OCI-LY7 (cell line): ENCODE data around the gene TECPR2.
A peak's percentile ranks its signal among the peaks of the same experiment; 100 is the strongest.

Experiments
- EZH2phosphoT487 ChIP-seq: fragments of 200-600 bp; sonication (generic); IDR thresholded peaks from 2 replicates; pipeline ENCODE4 v1.6.1; 2018; ENCODE audit warnings: low read depth, borderline replicate concordance, mild to moderate bottlenecking, mixed run types, antibody characterized with exemption, low read length, moderate library complexity, mixed read lengths
- TF ChIP-seq, protein P1 (sequence below): fragments of 200-600 bp; sonication (generic); conservative IDR thresholded peaks from 2 replicates; pipeline ENCODE4 v1.5.1; 2014; ENCODE audit warnings: mild to moderate bottlenecking, antibody characterized with exemption, low read length, moderate library complexity, mixed read lengths

DNA sequence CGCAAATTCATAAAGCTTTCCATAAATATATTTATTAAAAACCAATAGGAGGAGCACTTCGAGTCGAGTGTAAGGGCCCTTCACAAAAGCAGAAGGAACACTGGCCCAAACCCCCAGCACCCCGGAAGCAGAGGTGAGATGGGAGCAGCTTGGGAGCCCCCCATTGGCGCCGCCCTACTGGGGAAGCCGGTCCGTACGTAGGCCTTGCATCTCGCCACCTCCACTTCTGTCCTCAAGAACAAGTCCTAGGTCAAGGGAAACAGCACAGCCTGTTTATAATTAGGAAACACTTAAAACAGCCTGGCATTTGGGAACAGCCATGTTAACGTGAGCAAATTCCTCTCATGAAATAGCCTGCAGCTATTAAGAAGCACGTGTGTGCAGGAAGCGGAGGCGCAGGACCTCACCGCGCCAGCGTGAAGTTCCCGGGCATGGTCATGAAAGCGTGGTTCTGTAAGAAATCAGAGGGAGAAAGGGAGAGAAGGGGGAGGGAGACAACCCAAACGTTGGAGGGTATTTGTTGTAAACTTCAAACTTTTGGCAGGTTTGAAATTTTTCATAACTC lies 139.1 kb downstream of the TECPR2 start:
- TF ChIP-seq EZH2phosphoT487 = no peak
- TF ChIP-seq, protein P1, sequence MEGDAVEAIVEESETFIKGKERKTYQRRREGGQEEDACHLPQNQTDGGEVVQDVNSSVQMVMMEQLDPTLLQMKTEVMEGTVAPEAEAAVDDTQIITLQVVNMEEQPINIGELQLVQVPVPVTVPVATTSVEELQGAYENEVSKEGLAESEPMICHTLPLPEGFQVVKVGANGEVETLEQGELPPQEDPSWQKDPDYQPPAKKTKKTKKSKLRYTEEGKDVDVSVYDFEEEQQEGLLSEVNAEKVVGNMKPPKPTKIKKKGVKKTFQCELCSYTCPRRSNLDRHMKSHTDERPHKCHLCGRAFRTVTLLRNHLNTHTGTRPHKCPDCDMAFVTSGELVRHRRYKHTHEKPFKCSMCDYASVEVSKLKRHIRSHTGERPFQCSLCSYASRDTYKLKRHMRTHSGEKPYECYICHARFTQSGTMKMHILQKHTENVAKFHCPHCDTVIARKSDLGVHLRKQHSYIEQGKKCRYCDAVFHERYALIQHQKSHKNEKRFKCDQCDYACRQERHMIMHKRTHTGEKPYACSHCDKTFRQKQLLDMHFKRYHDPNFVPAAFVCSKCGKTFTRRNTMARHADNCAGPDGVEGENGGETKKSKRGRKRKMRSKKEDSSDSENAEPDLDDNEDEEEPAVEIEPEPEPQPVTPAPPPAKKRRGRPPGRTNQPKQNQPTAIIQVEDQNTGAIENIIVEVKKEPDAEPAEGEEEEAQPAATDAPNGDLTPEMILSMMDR = peak; percentile 65
